Tongue (tissue), 2 donors: Measurements from ENCODE around the gene MAN1A1. TPM values are rescaled to one million over a fixed set of nuclear protein-coding genes. Genes with fewer than 3 reads are reported as not detected.

Experiments
- DNase-seq: peaks from one replicate; pipeline ENCODE4 v3.0.0-alpha.2; 2015
- total RNA-seq: library from RNA; depleted of rRNA; stranded (reverse); fragments of >200 nt; gene quantifications from one replicate; pipeline ENCODE4 v1.2.3, GENCODE V29; 2014

Gene MAN1A1
- total RNA-seq, 1 donor from 2014 or later: 135 TPM

DNA sequence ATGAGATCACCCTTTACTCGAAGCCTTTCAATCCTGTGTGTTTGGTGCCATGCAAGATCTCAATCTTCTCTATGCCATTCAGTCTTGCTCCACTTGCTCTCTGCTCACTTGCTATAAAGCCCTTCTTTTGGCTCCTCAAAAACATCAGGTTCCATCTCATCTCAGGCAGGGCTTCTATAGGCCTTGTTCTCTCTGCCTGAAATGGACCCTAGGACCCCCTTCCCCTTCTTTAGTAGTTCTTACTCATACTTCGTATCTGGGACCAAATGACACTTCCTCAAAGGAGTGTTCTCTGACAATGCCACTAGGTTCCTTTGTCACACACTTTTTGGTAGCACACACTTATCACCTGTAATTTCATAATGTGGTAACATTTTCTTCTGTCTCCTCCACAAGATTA lies 154.4 kb downstream of the MAN1A1 start:
- DNase-seq: no peak

DNA sequence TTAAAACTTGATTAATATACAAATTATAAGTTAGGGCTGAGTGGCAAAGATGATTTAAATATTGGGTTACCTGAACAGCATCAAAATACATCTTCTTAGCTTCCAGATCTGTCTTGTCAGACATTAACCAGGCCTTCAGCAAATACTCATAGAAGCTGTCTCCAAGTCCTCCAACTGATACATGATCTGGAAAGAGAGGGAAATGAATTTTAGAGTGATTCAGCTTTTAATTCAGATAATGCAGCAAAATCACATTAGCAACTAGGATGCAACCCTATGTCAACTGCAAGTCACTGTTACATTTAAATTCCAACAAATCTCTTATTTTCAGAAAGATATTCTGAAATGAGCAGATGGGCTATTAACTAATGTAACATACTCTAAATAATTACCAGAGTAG lies 155.9 kb downstream of the MAN1A1 start:
- no peak for DNase-seq

DNA sequence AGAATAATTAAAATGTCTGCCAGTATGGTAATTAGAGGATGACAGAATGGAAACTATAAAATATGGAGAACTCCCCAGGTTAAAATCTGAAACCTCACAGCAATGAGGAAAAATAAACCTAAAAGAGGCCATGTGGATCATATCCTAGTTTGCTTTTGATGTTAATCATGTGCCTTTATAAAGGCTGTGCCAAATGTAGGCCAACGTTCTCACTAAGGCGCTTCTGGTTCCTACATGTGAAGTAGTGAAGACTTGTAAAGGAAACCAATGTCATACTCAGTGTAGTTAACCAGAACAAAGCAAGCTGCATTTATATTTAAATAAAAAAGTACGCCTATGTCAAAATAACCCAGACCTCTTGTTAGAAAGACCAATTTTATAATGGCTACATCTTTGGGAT lies 157.4 kb downstream of the MAN1A1 start:
- DNase-seq: no peak

DNA sequence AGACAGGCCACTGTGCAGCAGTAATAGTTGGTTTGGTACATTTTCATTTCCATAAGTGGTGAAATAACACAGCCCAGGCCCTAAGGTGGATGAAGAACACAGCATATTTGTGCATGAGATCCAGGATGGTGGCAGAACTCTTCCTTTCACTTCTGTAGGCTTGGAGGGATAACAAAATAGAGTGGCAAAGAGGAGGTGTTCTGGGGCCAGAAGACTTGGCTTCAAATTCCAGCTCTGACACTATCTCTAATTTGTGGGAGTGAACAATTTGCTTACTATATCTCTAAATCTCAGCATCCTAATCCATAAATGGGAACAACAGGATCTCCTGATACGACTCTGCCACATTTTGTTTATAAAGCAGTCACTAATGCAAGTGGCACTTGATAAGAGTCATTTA lies 159.4 kb downstream of the MAN1A1 start:
- no peak for DNase-seq

DNA sequence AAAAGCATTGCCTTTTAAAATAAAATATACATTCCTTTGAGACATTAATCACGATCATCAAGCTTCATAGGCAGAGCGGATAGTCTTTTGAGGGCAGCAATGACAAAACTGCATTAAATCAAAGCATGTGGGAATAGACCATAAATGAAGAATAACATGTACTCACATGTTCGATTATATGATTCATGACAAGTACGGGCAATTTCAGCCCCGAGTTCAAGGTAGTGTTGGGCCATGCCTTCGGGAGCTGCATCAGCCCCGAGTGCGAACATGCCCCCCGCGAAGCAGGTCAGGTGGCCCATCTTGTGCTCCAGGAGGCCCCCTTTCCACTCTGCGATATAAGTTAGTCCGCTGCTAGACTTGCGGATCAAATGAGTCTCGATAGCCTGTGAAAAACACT lies 160.1 kb downstream of the MAN1A1 start:
- no peak for DNase-seq

DNA sequence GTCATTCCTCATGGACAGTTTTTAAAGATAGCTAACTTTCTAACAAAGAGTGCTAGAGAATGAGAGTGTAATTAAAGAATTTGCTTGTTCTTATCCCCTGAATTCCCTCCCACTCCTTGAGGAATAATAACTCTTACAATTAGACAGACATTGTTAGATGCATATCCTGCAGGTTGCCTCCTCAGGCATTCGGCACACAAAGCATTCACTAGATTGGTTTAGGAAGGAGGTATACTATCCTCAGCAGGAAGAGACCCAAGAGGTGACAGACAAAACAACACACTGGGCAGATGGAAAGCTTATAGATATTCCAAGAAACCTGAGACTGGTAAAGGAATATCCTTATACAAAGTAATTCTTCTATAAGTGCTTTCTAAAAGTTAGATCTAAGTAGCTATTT lies 162.0 kb downstream of the MAN1A1 start:
- DNase-seq: no peak

DNA sequence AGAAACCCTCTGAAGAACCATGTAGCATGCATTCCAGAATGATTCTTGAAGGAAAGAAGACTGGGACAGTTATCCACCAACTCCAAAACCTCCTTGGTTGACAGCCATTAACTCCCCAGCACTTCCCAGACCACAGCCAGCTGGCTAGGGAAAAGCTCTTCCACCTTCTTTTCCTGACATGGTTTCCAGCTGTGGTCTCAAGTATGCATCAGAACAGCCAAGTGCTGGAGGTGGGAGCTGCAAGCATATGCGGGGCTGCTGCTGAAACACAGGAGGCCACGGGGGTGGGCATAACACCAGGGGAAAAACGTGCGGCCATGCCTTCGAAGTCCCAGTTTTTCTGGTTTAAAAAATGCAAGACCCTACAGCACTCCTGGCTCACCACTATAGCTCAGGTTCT lies 163.1 kb downstream of the MAN1A1 start:
- DNase-seq: no peak

DNA sequence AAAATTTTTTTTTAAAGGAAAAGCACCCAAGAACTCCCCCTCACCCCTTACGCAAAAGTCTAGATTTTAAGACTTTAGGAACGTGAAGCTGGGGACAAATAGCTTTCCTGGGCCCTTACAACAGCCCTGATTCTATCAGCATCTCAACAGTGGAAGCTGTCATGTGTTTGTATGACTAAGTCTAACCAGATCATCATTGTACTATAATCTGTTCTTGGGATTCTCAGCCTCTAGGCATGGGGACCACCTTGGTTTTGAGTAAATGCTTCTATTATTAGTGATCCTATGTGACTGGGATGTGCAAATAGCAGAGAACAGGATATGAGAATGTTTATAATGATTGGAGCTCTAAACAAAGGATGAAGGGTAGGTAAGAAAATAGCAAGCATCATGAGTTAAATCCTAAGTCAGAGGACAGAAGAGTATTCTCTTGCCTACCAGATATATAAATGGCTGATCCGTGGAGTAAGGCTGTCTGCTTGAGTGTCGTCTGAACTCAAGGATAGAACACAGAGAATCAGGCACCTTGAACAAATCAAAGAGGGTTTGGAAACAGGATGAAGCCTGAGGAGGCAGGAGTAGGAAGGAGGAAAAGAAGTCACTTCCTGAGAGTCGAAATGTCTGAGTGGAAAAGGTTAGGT lies 165.4 kb downstream of the MAN1A1 start:
- DNase-seq: no peak

DNA sequence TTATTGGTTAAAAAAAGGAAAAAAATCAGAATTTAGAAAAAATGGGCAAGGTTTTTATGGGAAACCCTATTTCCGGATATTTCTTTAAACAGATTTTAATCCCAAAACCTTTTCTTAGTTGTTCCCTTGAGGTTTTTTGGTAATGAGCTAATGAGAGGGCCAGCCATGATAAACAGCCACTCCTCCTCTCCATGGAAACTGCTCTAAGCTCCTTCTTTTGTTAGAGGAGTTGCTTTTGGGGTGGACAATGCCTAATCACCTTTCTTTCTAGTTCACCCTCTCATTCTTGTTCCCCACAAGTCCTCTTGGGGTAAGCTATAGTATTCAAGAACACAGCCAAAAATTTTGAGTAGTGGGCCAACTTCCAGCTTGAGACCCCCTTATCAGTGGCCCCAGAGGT lies 166.1 kb downstream of the MAN1A1 start:
- DNase-seq: no peak

DNA sequence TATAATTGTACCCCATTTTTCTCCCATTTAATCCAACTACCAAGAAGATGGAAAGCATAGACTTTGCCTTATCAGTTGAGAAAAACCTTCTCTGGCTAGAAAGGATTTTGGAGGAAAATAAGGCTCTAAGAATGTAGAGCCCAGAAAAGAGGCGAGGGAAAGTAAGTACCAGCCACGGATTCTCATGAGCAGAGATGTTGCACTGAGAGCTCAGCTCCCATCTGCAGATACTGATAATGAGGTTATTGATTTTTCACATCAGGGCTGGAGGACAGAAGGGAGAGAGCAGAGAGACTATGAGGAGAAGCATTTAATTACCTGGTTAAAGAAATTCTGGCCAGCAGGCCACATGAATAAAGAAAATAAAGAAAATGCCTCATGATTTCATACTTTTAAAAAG lies 166.7 kb downstream of the MAN1A1 start:
- no peak for DNase-seq

DNA sequence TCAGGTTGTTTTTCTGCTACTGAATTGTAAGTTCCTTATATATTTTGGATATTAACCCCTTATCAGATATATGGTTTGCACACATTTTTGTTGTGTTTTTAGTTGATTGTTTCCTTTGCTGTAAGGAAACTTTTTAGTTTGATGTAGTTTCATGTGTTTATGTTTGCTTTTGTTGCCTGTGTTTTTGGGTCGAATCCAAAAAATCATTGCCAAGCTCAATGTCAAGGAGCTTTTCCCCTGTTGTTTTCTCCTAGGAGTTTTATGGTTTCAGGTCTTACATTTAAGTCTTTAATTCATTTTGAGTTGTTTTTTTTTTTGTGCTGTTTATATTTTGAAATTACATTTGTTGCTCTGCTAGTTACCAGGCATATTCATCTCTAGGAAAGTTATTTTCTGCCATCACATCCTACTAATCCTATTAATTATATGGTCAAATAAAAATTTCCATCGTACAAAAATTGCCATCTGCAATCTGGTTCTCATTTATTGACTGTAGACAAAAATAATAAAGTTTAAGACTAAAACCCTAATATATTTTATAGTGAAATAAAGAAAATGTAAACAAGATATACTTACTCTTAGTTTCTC lies 167.3 kb downstream of the MAN1A1 start:
- no peak for DNase-seq

DNA sequence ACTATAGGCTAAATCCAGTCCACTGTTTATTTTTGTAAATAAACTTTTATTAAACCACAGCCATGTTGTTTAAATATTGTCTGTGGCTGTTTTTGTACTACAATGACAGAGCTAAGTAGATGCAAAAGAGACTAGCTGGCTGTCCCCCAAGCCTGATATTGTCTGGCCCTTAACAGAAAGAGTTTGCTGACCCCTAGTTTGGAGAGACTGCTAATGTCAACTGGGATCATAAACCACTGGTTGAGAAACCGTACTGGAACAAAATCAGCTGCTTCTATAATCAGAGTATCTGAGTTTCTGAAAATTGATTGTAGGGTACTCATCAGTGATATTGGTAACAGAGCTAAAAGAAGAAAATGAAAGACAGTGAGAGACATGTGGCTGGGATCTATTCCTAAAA lies 168.5 kb downstream of the MAN1A1 start:
- DNase-seq: no peak

DNA sequence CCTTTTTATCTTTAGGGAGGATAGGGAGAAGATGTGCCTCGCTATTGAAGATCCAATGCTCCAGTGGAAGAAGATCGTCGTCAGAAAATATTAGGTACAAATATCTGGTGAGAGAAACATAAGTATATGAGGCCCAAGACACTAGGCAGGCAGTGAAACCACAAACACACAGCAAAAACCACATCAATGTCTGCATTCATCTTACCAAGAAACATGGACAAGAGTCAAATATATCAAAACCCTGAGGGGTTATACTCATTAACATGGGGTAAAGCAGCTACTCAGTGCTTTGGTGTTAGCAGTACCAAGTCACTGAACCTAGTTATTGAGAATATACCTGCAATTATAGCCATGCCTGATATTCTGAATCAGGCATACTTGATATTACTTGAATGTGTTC lies 169.7 kb downstream of the MAN1A1 start:
- DNase-seq: no peak

DNA sequence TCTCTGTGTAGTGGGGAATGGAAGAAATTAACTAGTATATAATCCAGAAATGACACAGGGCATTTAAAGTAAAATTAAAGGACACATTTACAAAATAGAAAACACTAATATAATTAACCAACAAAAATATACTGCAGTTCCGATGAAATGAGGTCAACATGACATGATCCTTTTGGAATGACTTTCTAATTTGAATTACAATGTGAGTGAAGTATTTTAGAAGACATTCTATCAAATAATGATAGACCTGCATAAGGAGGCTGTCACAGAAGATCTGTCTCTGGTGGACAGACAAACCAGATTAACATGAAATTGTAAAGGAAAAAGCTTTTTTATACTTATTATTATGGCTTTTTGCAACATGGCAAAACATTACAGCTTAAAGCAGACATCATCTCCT lies 170.5 kb downstream of the MAN1A1 start:
- DNase-seq: no peak

DNA sequence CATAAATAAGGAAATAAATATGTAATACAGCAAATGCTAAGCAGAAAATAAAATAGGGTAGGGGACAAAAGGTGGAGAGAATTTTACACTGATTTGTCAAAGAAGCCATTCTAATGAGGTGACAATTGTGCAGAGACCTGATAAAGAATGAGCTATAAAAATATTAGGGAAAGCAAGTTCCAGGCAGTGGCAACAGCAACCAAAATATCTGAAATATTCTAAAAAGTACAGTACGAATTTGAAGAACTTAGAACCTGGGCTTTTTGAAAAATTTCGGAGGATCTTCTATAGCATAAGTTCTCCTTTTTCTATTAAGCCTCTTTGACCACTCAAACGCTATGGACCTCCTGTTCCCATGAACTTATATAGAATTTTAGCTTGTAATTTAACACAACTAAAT lies 173.1 kb downstream of the MAN1A1 start:
- no peak for DNase-seq

DNA sequence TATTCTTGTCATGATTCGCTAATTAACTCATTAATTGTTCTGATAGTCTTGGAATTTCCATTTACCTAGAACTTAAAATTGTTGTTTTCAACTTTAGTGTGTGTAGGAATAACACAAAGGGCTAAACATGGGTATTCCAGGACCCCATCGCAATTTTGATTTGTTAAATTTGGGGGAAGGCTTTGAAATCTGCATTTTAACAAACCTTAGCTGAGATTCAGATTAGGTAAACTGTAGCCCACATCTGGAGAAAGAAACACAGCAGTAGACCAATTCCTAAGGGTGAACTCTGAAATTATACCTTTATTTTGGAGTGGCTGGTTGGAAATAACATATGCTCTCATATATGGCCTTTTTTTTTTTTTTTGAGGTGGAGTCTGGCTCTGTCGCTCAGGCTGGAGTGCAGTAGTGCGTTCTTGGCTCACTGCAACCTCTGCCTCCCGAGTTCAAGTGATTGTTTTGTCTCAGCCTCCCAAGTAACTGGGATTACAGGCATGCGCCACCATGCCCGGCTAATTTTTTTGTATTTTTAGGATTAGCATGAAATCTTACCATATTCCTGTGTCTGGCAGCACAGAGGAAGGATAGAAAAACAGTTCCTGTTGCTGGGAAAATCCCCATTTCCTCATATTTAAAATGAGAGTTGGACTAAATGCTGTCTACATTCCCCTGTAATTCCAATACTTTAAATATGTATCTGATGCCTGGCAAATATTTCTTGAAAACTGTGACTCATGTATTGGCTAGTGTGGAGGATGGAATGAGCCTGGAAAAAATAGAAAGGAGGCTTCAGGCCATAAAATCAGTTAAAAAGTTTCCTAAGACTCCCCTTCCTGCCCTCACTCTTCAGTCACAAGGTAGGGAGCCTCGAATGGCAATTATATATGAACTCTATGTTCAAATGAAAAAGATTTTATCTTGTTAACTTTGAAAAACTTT lies 174.4 kb downstream of the MAN1A1 start:
- DNase-seq: no peak

DNA sequence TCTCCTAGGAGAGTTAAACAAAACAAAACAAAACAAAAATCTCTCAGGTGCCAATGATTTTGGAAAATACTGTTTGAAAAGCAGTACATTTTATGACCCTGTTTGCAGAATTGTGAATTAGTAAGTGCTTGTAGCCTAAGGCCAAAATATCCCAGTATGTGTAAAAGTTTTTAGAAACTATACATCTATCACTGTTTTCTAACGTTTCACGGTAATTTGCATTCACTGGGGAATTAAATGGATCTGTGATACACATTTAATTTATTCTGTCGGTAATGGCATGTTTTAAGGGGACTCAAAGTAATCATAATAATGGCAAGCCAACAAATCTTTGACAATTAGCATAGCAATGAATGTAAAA lies 175.5 kb downstream of the MAN1A1 start:
- peak; percentile 43 for DNase-seq

DNA sequence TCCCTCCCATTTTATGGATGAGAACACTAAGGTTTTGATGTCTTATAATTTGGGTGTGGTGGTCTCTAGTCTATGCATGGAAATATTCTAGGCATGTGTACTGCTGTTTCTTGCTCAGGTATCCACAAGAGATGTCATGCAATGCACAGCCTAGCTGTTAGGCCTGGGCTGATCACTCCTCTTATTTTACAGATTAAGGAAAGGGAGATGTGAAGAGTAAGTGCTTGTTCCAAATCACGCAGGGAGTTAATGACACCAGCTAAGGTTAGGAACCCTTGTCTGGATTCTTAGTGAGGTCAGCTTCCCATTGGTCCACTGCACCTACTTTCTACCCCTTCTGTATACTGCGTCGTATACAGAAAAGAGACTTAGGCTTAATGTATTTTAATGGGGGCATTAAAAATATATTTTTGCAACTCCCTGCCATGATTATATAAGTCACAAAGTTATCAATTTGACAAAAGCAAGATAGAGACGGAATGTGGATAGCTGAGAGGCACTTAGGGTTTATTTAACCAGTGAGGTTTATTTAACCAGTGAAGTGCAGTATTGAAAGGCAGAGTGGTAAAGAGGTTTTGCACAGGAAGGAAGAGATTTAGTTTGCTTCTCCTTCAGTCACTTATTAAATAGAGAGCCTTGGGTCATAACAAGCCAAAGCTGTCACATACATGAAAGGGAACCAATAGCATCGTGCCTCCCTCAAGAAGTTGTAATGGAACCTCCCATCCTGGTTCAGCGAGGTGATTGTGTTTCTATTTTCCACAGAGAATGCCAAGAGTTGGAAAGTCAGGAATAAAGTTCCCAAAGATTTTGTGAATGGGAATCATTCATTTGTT lies 176.1 kb downstream of the MAN1A1 start:
- peak; percentile 82 for DNase-seq

DNA sequence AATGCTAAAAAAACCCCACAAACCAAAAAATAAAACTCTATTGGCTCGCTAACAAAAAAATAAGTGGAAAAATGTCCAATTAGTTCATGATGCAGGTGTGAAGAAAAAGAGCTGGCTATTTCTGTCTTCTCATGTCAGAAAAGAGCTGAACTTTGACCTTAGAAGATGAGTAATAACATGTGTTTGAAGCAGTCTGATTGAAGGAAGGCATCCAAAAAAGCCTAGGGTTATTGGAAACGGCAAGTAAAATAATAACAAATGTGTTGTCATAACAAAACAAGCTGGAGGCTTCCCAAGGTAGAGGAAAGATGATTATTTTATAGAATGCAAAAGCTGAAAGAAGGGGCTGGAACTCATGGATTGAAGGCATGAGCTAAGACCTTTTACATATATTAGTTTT lies 176.7 kb downstream of the MAN1A1 start:
- peak; percentile 86 for DNase-seq

DNA sequence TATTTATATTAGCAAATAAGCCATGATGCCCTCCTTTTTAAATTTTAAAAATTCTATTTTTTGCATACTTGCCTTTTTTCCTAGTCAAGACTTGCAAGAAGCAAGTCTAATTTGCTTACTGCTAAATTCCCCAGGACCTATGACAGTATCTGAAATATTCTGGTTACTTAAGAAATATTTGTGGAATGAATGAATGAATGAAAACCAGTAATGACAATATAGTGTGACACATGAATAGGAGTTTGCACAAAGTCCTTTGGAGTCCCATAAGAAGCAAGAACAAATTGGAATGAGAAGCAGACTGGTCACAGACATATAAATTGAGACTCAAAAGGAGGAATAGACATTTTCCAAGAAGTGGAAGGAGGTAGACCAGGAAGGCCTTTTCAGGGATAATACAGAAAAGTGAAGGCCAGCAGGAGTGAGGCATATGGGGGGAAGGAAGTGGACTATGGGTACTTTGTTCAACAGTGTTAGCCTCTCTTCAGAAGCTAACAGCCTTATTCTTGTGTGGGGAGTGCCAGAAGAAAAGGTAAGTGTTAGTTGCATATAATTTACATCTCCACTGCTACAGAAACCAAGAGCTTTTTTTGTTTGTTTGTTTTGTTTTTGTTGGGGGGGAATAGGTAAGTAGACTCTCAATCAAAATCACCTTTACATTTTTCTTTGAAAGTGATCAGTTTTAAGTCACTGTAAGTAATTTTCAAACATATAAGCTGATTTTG lies 177.5 kb downstream of the MAN1A1 start:
- DNase-seq: no peak

DNA sequence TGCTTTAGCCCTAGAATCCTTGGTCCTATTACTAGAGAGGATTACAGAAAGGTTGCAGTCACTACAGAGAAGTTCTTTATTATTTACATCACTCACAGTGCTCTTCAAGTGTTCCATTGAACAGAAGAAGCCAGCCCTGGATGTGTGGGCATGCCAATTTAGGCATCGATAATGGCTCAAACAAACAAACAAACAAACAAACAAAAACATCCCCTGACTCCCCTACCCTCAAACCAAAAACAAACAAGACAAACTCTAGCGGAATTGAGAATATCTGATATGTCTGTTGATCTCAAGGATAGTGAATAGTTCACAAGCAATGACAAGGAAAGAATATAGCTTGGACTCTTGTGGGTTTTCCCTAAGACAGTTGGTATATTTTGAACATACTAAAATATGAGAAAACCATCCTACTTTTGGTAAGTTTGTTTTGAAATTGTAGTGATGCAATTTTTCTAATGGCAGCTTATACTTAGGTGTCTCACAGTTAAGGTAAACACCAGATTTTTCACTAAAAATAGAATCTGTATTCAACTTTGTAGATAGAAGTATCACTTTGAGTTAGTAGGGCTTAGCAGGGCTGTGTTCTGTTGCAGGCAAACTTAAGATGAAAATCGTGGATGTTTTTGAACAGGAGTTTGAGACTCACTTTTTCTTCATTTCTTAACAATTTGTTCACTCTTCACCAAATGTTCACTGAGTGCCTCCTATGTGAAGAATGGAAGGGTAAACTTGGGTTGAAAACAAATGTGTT lies 178.3 kb downstream of the MAN1A1 start:
- no peak for DNase-seq
